DMS 273 (cell line): Measurements from ENCODE around the gene ENPP7.

Source experiments
- DNase-seq: peaks from one replicate; lab custom pipeline; 2025; ENCODE audit not compliant: unreplicated experiment; lab: John Stamatoyannopoulos, UW

Gene ENPP7

GRCh38 chr17:79730769-79731483 lies at the start of gene ENPP7:
ENPP7 (plus strand) TSS chr17:79730943; CDS start chr17:79731140, 197 bp downstream.
- no peak for DNase-seq

- peak; percentile 29 for DNase-seq
Observed at GRCh38 chr17:79681101-79681621, 49.6 kb upstream of the ENPP7 start.

GRCh38 chr17:79681628-79682261 lies 49.0 kb upstream of the ENPP7 start:
- peak; percentile 33 for DNase-seq

GRCh38 chr17:79683365-79683764 lies 47.4 kb upstream of the ENPP7 start:
- DNase-seq, result no peak

GRCh38 chr17:79684132-79684985 lies 46.4 kb upstream of the ENPP7 start:
- no peak for DNase-seq

- no peak for DNase-seq
Observed at GRCh38 chr17:79685121-79685520, 45.6 kb upstream of the ENPP7 start.

GRCh38 chr17:79686476-79686875 lies 44.3 kb upstream of the ENPP7 start:
- DNase-seq, result no peak

GRCh38 chr17:79690466-79690865 lies 40.3 kb upstream of the ENPP7 start:
- DNase-seq, result no peak

GRCh38 chr17:79690988-79691836 lies 39.5 kb upstream of the ENPP7 start:
- no peak for DNase-seq

- DNase-seq, result no peak
Observed at GRCh38 chr17:79691931-79692330, 38.8 kb upstream of the ENPP7 start.

- no peak for DNase-seq
Observed at GRCh38 chr17:79693419-79693818, 37.3 kb upstream of the ENPP7 start.

GRCh38 chr17:79695293-79695790 lies 35.4 kb upstream of the ENPP7 start:
- no peak for DNase-seq

GRCh38 chr17:79695797-79696609 lies 34.7 kb upstream of the ENPP7 start:
- peak; percentile 85 for DNase-seq

- DNase-seq, result peak; percentile 66
Observed at GRCh38 chr17:79696610-79696982, 34.1 kb upstream of the ENPP7 start.

- peak; percentile 46 for DNase-seq
Observed at GRCh38 chr17:79698146-79698846, 32.4 kb upstream of the ENPP7 start.

- no peak for DNase-seq
Observed at GRCh38 chr17:79699386-79700036, 31.2 kb upstream of the ENPP7 start.

- DNase-seq, result no peak
Observed at GRCh38 chr17:79700592-79700991, 30.2 kb upstream of the ENPP7 start.

- DNase-seq, result peak; percentile 53
Observed at GRCh38 chr17:79702034-79702433, 28.7 kb upstream of the ENPP7 start.
